Osteocyte (in vitro differentiated cells): Measurements from ENCODE around the gene B3GNT4. TPM values are rescaled to one million over a fixed set of nuclear protein-coding genes. Genes with fewer than 3 reads are reported as not detected.
A peak's percentile ranks its signal among the peaks of the same experiment; 100 is the strongest.

ENCODE experiments used
- DNase-seq: peaks from one replicate; pipeline ENCODE4 v3.0.0; 2021; ENCODE audit warnings: mixed read lengths; ENCODE audit not compliant: unreplicated experiment; ENCODE audit errors: extremely low spot score
- H3K27ac Mint-ChIP-seq: one replicate; pipeline ENCODE4 v1.8.0; 2021; ENCODE audit warnings: mild to moderate bottlenecking, mixed read lengths; ENCODE audit not compliant: unreplicated experiment
- H3K27me3 Mint-ChIP-seq: one replicate; pipeline ENCODE4 v1.8.0; 2021; ENCODE audit warnings: mixed read lengths; ENCODE audit not compliant: unreplicated experiment
- H3K36me3 Mint-ChIP-seq: one replicate; pipeline ENCODE4 v1.8.0; 2021; ENCODE audit warnings: mixed read lengths; ENCODE audit not compliant: unreplicated experiment
- H3K4me1 Mint-ChIP-seq: one replicate; pipeline ENCODE4 v1.8.0; 2021; ENCODE audit warnings: mixed read lengths; ENCODE audit not compliant: unreplicated experiment
- H3K4me3 Mint-ChIP-seq: one replicate; pipeline ENCODE4 v1.8.0; 2021; ENCODE audit warnings: mild to moderate bottlenecking, moderate library complexity, mixed read lengths; ENCODE audit not compliant: unreplicated experiment
- H3K9me3 Mint-ChIP-seq: one replicate; pipeline ENCODE4 v1.8.0; 2021; ENCODE audit warnings: mixed read lengths; ENCODE audit not compliant: unreplicated experiment
- total RNA-seq: library from RNA; stranded (reverse); gene quantifications from 2 replicates; pipeline ENCODE4 v1.2.1, GENCODE V29; 2021
- TF ChIP-seq, protein P1 (sequence below): fragments of 200-600 bp; sonication (generic); IDR thresholded peaks from 2 replicates; pipeline ENCODE4 v1.5.0; 2021; ENCODE audit warnings: antibody characterized with exemption, mild to moderate bottlenecking, moderate library complexity

Gene B3GNT4
- total RNA-seq, 1 donor from 2014 or later = 0.64 TPM

- no peak overlapping the region for H3K27ac Mint-ChIP-seq
- no peak overlapping the region for H3K4me3 Mint-ChIP-seq
- H3K36me3 Mint-ChIP-seq = peaks cover 29% of the 10 kb centered on the region
- TF ChIP-seq, protein P1, sequence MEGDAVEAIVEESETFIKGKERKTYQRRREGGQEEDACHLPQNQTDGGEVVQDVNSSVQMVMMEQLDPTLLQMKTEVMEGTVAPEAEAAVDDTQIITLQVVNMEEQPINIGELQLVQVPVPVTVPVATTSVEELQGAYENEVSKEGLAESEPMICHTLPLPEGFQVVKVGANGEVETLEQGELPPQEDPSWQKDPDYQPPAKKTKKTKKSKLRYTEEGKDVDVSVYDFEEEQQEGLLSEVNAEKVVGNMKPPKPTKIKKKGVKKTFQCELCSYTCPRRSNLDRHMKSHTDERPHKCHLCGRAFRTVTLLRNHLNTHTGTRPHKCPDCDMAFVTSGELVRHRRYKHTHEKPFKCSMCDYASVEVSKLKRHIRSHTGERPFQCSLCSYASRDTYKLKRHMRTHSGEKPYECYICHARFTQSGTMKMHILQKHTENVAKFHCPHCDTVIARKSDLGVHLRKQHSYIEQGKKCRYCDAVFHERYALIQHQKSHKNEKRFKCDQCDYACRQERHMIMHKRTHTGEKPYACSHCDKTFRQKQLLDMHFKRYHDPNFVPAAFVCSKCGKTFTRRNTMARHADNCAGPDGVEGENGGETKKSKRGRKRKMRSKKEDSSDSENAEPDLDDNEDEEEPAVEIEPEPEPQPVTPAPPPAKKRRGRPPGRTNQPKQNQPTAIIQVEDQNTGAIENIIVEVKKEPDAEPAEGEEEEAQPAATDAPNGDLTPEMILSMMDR = no peak
- H3K9me3 Mint-ChIP-seq = no peaks in the 10 kb centered on the region
- peaks cover 7% of the 10 kb centered on the region for H3K4me1 Mint-ChIP-seq
- peaks cover 10% of the 10 kb centered on the region for H3K27me3 Mint-ChIP-seq
- no peak for DNase-seq
Measured at GRCh38 chr12:122207391-122207790, 3.9 kb downstream of the B3GNT4 start.

DNA sequence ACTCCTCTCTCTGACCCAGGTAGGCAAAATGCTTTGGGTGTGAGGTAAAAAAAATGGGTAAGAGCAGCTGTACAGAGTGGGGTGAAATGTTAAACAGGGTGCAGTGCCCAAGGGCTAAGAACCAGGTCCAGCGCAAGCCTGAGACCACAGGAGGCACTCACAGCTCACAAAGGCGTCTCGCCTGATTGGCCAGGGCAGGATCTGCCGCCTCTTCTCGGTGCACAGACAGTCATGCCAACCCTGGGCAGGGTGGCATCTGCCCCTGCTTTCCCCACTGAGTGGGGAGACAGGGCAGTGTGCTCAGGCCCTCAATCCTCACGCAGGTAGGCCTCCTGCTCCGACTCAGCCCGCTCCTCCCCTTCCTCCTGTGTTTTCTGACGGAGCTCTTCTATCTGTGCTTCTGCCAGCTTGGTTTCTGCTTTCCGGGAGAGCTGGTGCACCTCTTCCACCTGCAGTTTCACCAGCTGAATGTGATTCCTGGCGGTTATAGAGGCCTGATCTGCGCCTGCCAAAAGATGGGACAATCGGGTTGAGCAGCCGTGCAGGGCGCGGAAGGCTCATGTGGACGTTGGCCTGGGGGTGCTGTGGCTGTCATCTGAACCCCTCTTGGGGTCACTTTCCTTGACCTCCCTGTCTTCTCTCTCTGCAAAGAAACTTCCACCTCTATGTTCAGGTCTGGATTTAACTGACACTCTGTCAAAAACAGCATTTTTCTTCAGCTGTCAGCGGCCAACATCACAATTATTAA is 4.7 kb downstream of the B3GNT4 start:
- Mint-ChIP-seq H3K4me3 (no peak overlapping the region), H3K4me1 (peaks cover 5% of the 10 kb centered on the region), H3K9me3 (no peaks in the 10 kb centered on the region), H3K36me3 (peaks cover 30% of the 10 kb centered on the region), H3K27ac (no peak overlapping the region), H3K27me3 (peaks cover 10% of the 10 kb centered on the region)
- no peak for DNase-seq
- TF ChIP-seq, protein P1 = no peak

DNA sequence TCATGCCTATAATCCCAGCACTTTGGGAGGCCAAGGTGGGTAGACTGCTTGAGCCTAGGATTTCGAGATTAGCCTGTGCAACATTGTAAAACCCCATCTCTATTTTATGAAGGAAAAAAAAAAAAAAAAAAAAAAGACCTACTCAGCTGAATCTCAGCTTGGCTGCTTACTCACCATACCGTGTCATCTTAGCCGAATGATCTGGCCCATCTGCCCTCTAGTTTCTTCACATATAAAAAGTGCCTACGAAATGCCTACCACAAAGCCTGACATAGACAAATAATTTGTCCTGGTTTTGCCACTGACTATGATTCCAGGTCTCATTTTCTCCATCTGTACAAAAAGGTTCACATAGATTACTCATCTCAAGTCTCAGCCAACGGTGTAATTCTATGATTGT is 12.3 kb downstream of the B3GNT4 start:
- TF ChIP-seq, protein P1 = no peak
- peaks cover 30% of the 10 kb centered on the region for H3K36me3 Mint-ChIP-seq
- H3K27ac Mint-ChIP-seq = no peak overlapping the region
- H3K4me1 Mint-ChIP-seq = no peaks in the 10 kb centered on the region
- H3K4me3 Mint-ChIP-seq = no peak overlapping the region
- H3K27me3 Mint-ChIP-seq = no peaks in the 10 kb centered on the region
- DNase-seq = no peak
- no peaks in the 10 kb centered on the region for H3K9me3 Mint-ChIP-seq

- DNase-seq = no peak
- H3K4me1 Mint-ChIP-seq = no peaks in the 10 kb centered on the region
- peaks cover 32% of the 10 kb centered on the region for H3K36me3 Mint-ChIP-seq
- H3K9me3 Mint-ChIP-seq = no peaks in the 10 kb centered on the region
- no peak overlapping the region for H3K4me3 Mint-ChIP-seq
- H3K27ac Mint-ChIP-seq = no peak overlapping the region
- no peaks in the 10 kb centered on the region for H3K27me3 Mint-ChIP-seq
- TF ChIP-seq, protein P1 = no peak
Measured at GRCh38 chr12:122216445-122216844, 12.9 kb downstream of the B3GNT4 start.

GRCh38 chr12:122225683-122226365 is 22.3 kb downstream of the B3GNT4 start, which contains the start of gene DIABLO:
Gene DIABLO (minus strand): TSS chr12:122226052. CDS start chr12:122226014, 38 bp downstream.
- H3K27ac Mint-ChIP-seq = peak within 1 kb of the TSS; percentile 95

More at GRCh38 chr12:122225683-122226365, 22.3 kb downstream of the B3GNT4 start, which contains the start of gene DIABLO:
- Mint-ChIP-seq H3K27me3 (no peaks in the 10 kb centered on the region), H3K9me3 (no peaks in the 10 kb centered on the region), H3K36me3 (peaks cover 22% of the 10 kb centered on the region), H3K4me3 (peak within 1 kb of the TSS; percentile 96), H3K4me1 (peaks cover 27% of the 10 kb centered on the region)
- TF ChIP-seq, protein P1 = no peak
- peak; percentile 100 for DNase-seq
